Uterus (tissue), 2 donors: ENCODE measurements around the gene HMGB3.

Source experiments
- POLR2A ChIP-seq, 2 donors: fragments of 450-650 bp; IDR thresholded peaks; one replicate each; pipeline ENCODE4 v1.6.1; 2016; ENCODE audit warnings: antibody characterized with exemption in 2 of 2, mild to moderate bottlenecking in 1 of 2, moderate library complexity in 1 of 2
- TF ChIP-seq, protein P1 (sequence below), 4 experiments: fragments of 200-600 bp in 2 of 4; fragments of 450-650 bp in 2 of 4; sonication (generic) in 2 of 4; IDR thresholded peaks; one replicate each; pipeline ENCODE4 v1.5.1; 2016 to 2019; ENCODE audit warnings: antibody characterized with exemption in 4 of 4, mild to moderate bottlenecking in 2 of 4, moderate library complexity in 1 of 4

DNA sequence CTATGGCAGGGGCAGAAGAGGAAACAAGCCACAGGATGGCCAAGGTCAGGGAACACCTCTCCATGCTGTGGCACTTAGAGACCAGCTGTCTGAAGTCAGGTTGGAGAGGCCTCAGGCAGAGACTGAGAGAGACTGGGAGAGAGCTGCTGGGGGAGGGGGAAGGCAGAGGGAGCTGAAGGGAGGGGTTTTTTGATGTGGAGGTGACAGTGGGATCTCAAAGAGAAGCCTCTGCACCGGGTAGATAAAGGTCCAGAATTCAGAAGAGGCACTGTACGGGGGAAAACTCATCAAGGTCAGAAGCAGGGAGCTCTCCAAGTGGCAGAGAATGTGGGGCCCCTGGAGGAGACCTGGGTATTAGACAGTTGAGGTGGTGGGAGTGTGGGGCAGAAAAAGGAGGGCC, 41.6 kb upstream of the HMGB3 start:
- TF ChIP-seq POLR2A (IDR thresholded peaks at IDR 0.05): no peak
- TF ChIP-seq, protein P1, sequence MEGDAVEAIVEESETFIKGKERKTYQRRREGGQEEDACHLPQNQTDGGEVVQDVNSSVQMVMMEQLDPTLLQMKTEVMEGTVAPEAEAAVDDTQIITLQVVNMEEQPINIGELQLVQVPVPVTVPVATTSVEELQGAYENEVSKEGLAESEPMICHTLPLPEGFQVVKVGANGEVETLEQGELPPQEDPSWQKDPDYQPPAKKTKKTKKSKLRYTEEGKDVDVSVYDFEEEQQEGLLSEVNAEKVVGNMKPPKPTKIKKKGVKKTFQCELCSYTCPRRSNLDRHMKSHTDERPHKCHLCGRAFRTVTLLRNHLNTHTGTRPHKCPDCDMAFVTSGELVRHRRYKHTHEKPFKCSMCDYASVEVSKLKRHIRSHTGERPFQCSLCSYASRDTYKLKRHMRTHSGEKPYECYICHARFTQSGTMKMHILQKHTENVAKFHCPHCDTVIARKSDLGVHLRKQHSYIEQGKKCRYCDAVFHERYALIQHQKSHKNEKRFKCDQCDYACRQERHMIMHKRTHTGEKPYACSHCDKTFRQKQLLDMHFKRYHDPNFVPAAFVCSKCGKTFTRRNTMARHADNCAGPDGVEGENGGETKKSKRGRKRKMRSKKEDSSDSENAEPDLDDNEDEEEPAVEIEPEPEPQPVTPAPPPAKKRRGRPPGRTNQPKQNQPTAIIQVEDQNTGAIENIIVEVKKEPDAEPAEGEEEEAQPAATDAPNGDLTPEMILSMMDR (IDR thresholded peaks at IDR 0.05): no peak
